B cell (primary cell): ENCODE data around the gene RNASE7. TPM values are rescaled to one million over a fixed set of nuclear protein-coding genes. Genes with fewer than 3 reads are reported as not detected.
A peak's percentile ranks its signal among the peaks of the same experiment; 100 is the strongest.

Source experiments
- ATAC-seq: fragments of 200-7000 bp; cut with Tn5 transposase; one replicate; pipeline ENCODE4 v1.10.0; 2021; ENCODE audit warnings: low read depth, mild to moderate bottlenecking, moderate number of reproducible peaks, moderate library complexity
- CTCF ChIA-PET: fragments of 350-600 bp; sonication (Branson Sonifier 250); formaldehyde crosslinking; loops from one replicate; lab custom pipeline; 2021; ENCODE audit warnings: antibody characterized with exemption, inconsistent platforms; lab: Charles Lee
- POLR2A ChIA-PET: fragments of 350-600 bp; sonication (Branson Sonifier 250); formaldehyde crosslinking; loops from one replicate; lab custom pipeline; 2021; ENCODE audit warnings: antibody characterized with exemption; lab: Charles Lee
- DNase-seq: peaks from one replicate; pipeline ENCODE4 v3.0.0; 2013
- H2AFZ ChIP-seq: 2 replicates; pipeline ENCODE4 v1.6.1; 2012; ENCODE audit warnings: mild to moderate bottlenecking, low read depth, low read length; ENCODE audit not compliant: insufficient read depth, poor library complexity, severe bottlenecking
- H3K27ac ChIP-seq, 2 donors: 1 replicate in 1 of 2; 2 replicates in 1 of 2; pipeline ENCODE4 v1.5.1; 2012 to 2013; ENCODE audit warnings: low read length in 2 of 2, mild to moderate bottlenecking in 2 of 2, moderate library complexity in 1 of 2
- H3K27me3 ChIP-seq, 4 experiments: fragments of 200-600 bp in 1 of 4; sonication (generic) in 1 of 4; replicated peaks in 1 of 4; 1 replicate in 2 of 4; 2 replicates in 2 of 4; pipeline versions ENCODE4 v1.6.1 to v1.7.0; 2013 to 2016; ENCODE audit warnings: low read length in 3 of 4, mild to moderate bottlenecking in 2 of 4, mixed read lengths in 1 of 4, moderate library complexity in 1 of 4; ENCODE audit not compliant: insufficient read depth in 4 of 4, control insufficient read depth in 3 of 4; ENCODE audit errors: control extremely low read depth in 1 of 4
- H3K36me3 ChIP-seq, 2 experiments: replicated peaks in 1 of 2; 1 replicate in 1 of 2; 2 replicates in 1 of 2; pipeline versions ENCODE4 v1.6.1 to v1.7.1; 2013; ENCODE audit warnings: low read length in 1 of 2; ENCODE audit not compliant: insufficient read depth in 2 of 2, control insufficient read depth in 1 of 2; ENCODE audit errors: control extremely low read depth in 1 of 2, extremely low read depth in 1 of 2
- H3K4me1 ChIP-seq, 2 donors: fragments of 200-600 bp in 1 of 2; sonication (generic) in 1 of 2; 1 replicate in 1 of 2; 2 replicates in 1 of 2; pipeline versions ENCODE4 v1.5.1 to v1.6.1; 2013 to 2017; ENCODE audit warnings: low read length in 2 of 2; ENCODE audit not compliant: control insufficient read depth in 2 of 2, insufficient read depth in 2 of 2
- H3K4me2 ChIP-seq: replicated peaks from 2 replicates; pipeline ENCODE3; 2012; ENCODE audit warnings: mild to moderate bottlenecking, low read depth, low read length; ENCODE audit not compliant: poor library complexity, severe bottlenecking
- H3K4me3 ChIP-seq, 5 experiments: fragments of 200-600 bp in 1 of 5; sonication (generic) in 1 of 5; 1 replicate in 3 of 5; 2 replicates in 2 of 5; pipeline versions ENCODE4 v1.5.1 to v1.7.0; 2011 to 2016; ENCODE audit warnings: low read length in 4 of 5, mild to moderate bottlenecking in 4 of 5, low read depth in 2 of 5, control low read depth in 1 of 5, moderate library complexity in 1 of 5; ENCODE audit not compliant: insufficient read depth in 1 of 5; ENCODE audit errors: control extremely low read depth in 1 of 5, extremely low read depth in 1 of 5
- H3K79me2 ChIP-seq: fragments of 200-600 bp; sonication (generic); one replicate; pipeline ENCODE4 v1.6.0; 2016; ENCODE audit warnings: low read length; ENCODE audit not compliant: control insufficient read depth, insufficient read depth
- H3K9ac ChIP-seq: fragments of 200-600 bp; sonication (generic); 2 replicates; pipeline ENCODE4 v1.6.1; 2017; ENCODE audit warnings: mild to moderate bottlenecking, low read length, moderate library complexity
- H3K9me3 ChIP-seq, 3 donors: one replicate each; pipeline versions ENCODE4 v1.6.1 to v1.7.1; 2013; ENCODE audit warnings: low read length in 2 of 3; ENCODE audit not compliant: control insufficient read depth in 2 of 3, insufficient read depth in 1 of 3; ENCODE audit errors: control extremely low read depth in 1 of 3
- H4K20me1 ChIP-seq: 2 replicates; pipeline ENCODE4 v1.6.0; 2012; ENCODE audit warnings: mild to moderate bottlenecking, low read length; ENCODE audit not compliant: insufficient read depth, control insufficient read depth, poor library complexity, severe bottlenecking
- H3K27ac Mint-ChIP-seq: one replicate; pipeline ENCODE4 v1.8.0; 2021; ENCODE audit warnings: mixed read lengths
- H3K27me3 Mint-ChIP-seq: one replicate; pipeline ENCODE4 v1.8.0; 2021; ENCODE audit warnings: mixed read lengths
- H3K4me1 Mint-ChIP-seq: one replicate; pipeline ENCODE4 v1.8.0; 2021; ENCODE audit warnings: mixed read lengths
- H3K4me3 Mint-ChIP-seq: one replicate; pipeline ENCODE4 v1.8.0; 2021; ENCODE audit warnings: mixed read lengths
- H3K9me3 Mint-ChIP-seq: one replicate; pipeline ENCODE4 v1.8.0; 2022; ENCODE audit warnings: mixed read lengths; ENCODE audit not compliant: insufficient read depth
- EZH2 ChIP-seq: IDR thresholded peaks from 2 replicates; pipeline ENCODE4 v1.6.1; 2012; ENCODE audit warnings: borderline replicate concordance, low read depth, mild to moderate bottlenecking, moderate library complexity, low read length; ENCODE audit not compliant: insufficient read depth, poor library complexity, severe bottlenecking
- WGBS: methylation state at CpG from one replicate; pipeline ENCODE4 v1.1.5; 2013; ENCODE audit warnings: missing lambda C conversion rate; ENCODE audit not compliant: insufficient coverage; 5-methylcytosine and 5-hydroxymethylcytosine counted together
- intact Hi-C: fragments of 100-400 bp; cut with micrococcal nuclease; formaldehyde crosslinking; loops from one replicate; pipeline ENCODE4 v1.10.0; 2022
- polyA plus RNA-seq: library from polyadenylated mRNA; depleted of rRNA; stranded (reverse); fragments of >200 nt; gene quantifications from 2 replicates; pipeline ENCODE4 v1.2.3, GENCODE V29; 2012
- total RNA-seq, 2 donors: library from RNA; stranded (reverse); fragments of 120-200 nt in 1 of 2; gene quantifications; 1 replicate in 1 of 2; 2 replicates in 1 of 2; pipeline versions ENCODE4 v1.2.3 to v1.2.4, GENCODE V29; 2013 to 2022
- TF ChIP-seq, protein P1 (sequence below): fragments of 200-600 bp; IDR thresholded peaks from one replicate; pipeline ENCODE4 v1.8.0; 2022; ENCODE audit warnings: antibody characterized with exemption, mild to moderate bottlenecking

RNASE7 gene
- total and polyA plus RNA-seq, 2 donors (not counting 1 experiment from before 2014, with no cell fraction given): not detected

GRCh38 chr14:21087294-21088091 is 45.3 kb downstream of the RNASE7 start:
- H3K27me3 ChIP-seq: no peaks in the 10 kb centered on the region
- Mint-ChIP-seq H3K27ac (peak overlapping the region; percentile 64), H3K4me1 (peaks cover 17% of the 10 kb centered on the region), H3K4me3 (no peak overlapping the region), H3K27me3 (no peaks in the 10 kb centered on the region), H3K9me3 (no peaks in the 10 kb centered on the region)
- peaks cover 0 to 5% (median 0%) of the 10 kb centered on the region in 3 donors for H3K9me3 ChIP-seq
- intact Hi-C loops: no loop called here
- no peak overlapping the region for H3K9ac ChIP-seq
- WGBS: 69% methylated on average over 16 of the region's 19 CpGs
- H2AFZ ChIP-seq: no peak overlapping the region
- H3K36me3 ChIP-seq: no peaks in the 10 kb centered on the region
- peak overlapping the region; percentile 49 to 59 for H3K27ac ChIP-seq
- ChIA-PET CTCF (interaction anchor here (0.9 to 7.8 kb wide), 8 partner anchors 8 to 72 kb away, joined by 3 to 91 read pairs (median 22); partner anchors contain the start of genes ARHGEF40 and TMEM253), POLR2A (interaction anchor here (0.7 kb wide), 2 partner anchors 10 to 17 kb away, joined by 3 read pairs; no protein-coding TSS in a partner anchor)
- H3K79me2 ChIP-seq: no peaks in the 10 kb centered on the region
- DNase-seq (peak; percentile 89), ATAC-seq (peak; percentile 52)
- peak overlapping the region; percentile 6 for H3K4me2 ChIP-seq
- TF ChIP-seq, protein P1, sequence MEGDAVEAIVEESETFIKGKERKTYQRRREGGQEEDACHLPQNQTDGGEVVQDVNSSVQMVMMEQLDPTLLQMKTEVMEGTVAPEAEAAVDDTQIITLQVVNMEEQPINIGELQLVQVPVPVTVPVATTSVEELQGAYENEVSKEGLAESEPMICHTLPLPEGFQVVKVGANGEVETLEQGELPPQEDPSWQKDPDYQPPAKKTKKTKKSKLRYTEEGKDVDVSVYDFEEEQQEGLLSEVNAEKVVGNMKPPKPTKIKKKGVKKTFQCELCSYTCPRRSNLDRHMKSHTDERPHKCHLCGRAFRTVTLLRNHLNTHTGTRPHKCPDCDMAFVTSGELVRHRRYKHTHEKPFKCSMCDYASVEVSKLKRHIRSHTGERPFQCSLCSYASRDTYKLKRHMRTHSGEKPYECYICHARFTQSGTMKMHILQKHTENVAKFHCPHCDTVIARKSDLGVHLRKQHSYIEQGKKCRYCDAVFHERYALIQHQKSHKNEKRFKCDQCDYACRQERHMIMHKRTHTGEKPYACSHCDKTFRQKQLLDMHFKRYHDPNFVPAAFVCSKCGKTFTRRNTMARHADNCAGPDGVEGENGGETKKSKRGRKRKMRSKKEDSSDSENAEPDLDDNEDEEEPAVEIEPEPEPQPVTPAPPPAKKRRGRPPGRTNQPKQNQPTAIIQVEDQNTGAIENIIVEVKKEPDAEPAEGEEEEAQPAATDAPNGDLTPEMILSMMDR: no peak
- TF ChIP-seq EZH2: no peak
- H3K4me3 ChIP-seq: no peak overlapping the region
- H4K20me1 ChIP-seq: no peaks in the 10 kb centered on the region
- peaks cover 11 to 18% of the 10 kb centered on the region in 2 donors for H3K4me1 ChIP-seq

DNA sequence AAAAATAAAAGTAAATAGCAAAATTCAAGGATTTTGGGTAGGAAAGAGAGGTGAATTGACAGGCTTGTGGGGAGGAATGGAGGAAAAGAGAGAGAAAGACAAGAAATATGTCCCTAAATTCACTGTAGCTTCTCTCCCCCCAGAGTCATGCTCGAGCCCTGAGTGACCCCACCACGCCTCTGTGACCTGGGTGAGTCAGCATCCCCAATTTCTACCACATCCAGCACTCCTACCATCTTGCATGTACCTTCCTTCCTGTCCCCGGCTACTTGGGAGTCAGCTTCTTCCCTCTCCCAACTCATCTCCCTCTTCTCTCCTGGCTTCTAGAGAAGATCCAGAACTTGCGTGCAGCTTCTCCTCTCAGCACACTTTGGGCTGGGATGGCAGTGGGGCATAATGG is 46.5 kb downstream of the RNASE7 start:
- Mint-ChIP-seq H3K27ac (peak overlapping the region; percentile 10), H3K4me1 (peaks cover 21% of the 10 kb centered on the region), H3K9me3 (no peaks in the 10 kb centered on the region), H3K27me3 (no peaks in the 10 kb centered on the region), H3K4me3 (no peak overlapping the region)
- H3K4me2 ChIP-seq: no peak overlapping the region
- H2AFZ ChIP-seq: no peak overlapping the region
- DNase-seq (no peak), ATAC-seq (no peak)
- no peaks in the 10 kb centered on the region for H4K20me1 ChIP-seq
- H3K4me3 ChIP-seq: no peak overlapping the region
- H3K9ac ChIP-seq: no peak overlapping the region
- POLR2A ChIA-PET: no interaction called here
- H3K9me3 ChIP-seq: peaks cover 0 to 5% (median 0%) of the 10 kb centered on the region in 3 donors
- no peak for TF ChIP-seq EZH2
- TF ChIP-seq, protein P1: no peak
- 88% methylated on average over 4 of the region's 4 CpGs for WGBS
- CTCF ChIA-PET: interaction anchor here (0.6 to 7.8 kb wide), 12 partner anchors 9 to 746 kb away, joined by 3 to 91 read pairs (median 6); partner anchors contain the start of genes ARHGEF40 and TMEM253
- peaks cover 11 to 21% of the 10 kb centered on the region in 2 donors for H3K4me1 ChIP-seq
- H3K27me3 ChIP-seq: peaks cover 0 to 4% (median 0%) of the 10 kb centered on the region in 4 experiments
- intact Hi-C loops: no loop called here
- H3K27ac ChIP-seq: no peak overlapping the region
- H3K36me3 ChIP-seq: no peaks in the 10 kb centered on the region
- no peaks in the 10 kb centered on the region for H3K79me2 ChIP-seq
